ENCODE data around the gene OSBPL1A. TPM values are rescaled to one million over a fixed set of nuclear protein-coding genes. Genes with fewer than 3 reads are reported as not detected.

The OSBPL1A gene
- total and polyA plus RNA-seq, 2 experiments from 2014 or later, result 14.9 to 24.1 TPM

GRCh38 chr18:24266131-24266530, 131.5 kb downstream of the OSBPL1A start:
- Histone ChIP-seq H3K4me2 (ENCODE audit: unreplicated experiment) (no peak overlapping the region), H2AFZ (no peak overlapping the region), H3K27ac (no peak overlapping the region), H3K9ac (no peak overlapping the region), H3K27me3 (replicated peaks; ENCODE audit: insufficient read depth) (no peaks in the 10 kb centered on the region), H3K4me1 (ENCODE audit: insufficient read depth) (peaks cover 16% of the 10 kb centered on the region), H3K9me3 (ENCODE audit: low read depth) (no peaks in the 10 kb centered on the region), H4K20me1 (ENCODE audit: insufficient read depth) (no peaks in the 10 kb centered on the region), H3K4me3 (no peak overlapping the region), H3K79me2 (ENCODE audit: insufficient read depth) (0 out of 2 replicates have a peak, but pooled peaks cover 8% of the 10 kb centered on the region), H3F3A (ENCODE audit: insufficient read depth) (peaks cover 8% of the 10 kb centered on the region; the same call in 1 of the 2 replicates), H3K36me3 (ENCODE audit: low read depth) (no peaks in the 10 kb centered on the region), H3K9me2 (ENCODE audit: insufficient read depth) (no peaks in the 10 kb centered on the region)
- in situ Hi-C loops (cut with MboI), result no loop called here
- WGBS, 2 experiments (ENCODE audit: low coverage in 1 of 2, low lambda C conversion rate in 2 of 2, missing lambda C conversion rate in 2 of 2), result 43 to 73% methylated on average over 1 of the region's 1 CpG
- no peak for DNase-seq
- TF ChIP-seq EZH2 (IDR thresholded peaks at IDR 0.05; ENCODE audit: insufficient read depth, poor library complexity, severe bottlenecking), result no peak
- TF ChIP-seq EZH2phosphoT487 (IDR thresholded peaks at IDR 0.05; ENCODE audit: insufficient read depth, low read depth), result no peak

GRCh38 chr18:24265502-24266064, 132.0 kb downstream of the OSBPL1A start:
- no peak overlapping the region for H3K27ac ChIP-seq
- 60 to 66% methylated on average over 4 of the region's 4 CpGs for WGBS, 2 experiments (ENCODE audit: low coverage in 1 of 2, low lambda C conversion rate in 2 of 2, missing lambda C conversion rate in 2 of 2)
- H3K27me3 ChIP-seq (replicated peaks; ENCODE audit: insufficient read depth), result no peaks in the 10 kb centered on the region

GRCh38 chr18:24263050-24263449, 134.6 kb downstream of the OSBPL1A start:
- H3K79me2 ChIP-seq (ENCODE audit: insufficient read depth), result no peaks in the 10 kb centered on the region

More at GRCh38 chr18:24265502-24266064, 132.0 kb downstream of the OSBPL1A start:
- H3K36me3 ChIP-seq (ENCODE audit: low read depth), result no peaks in the 10 kb centered on the region
- in situ Hi-C loops (cut with MboI), result no loop called here
- H3K9me3 ChIP-seq (ENCODE audit: low read depth), result no peaks in the 10 kb centered on the region
- no peak overlapping the region for H3K9ac ChIP-seq
- H3K9me2 ChIP-seq (ENCODE audit: insufficient read depth), result no peaks in the 10 kb centered on the region
- no peak overlapping the region for H2AFZ ChIP-seq
- H3F3A ChIP-seq (ENCODE audit: insufficient read depth), result 0 out of 2 replicates have a peak, but pooled peaks cover 3% of the 10 kb centered on the region
- no peak overlapping the region for H3K4me3 ChIP-seq
- no peaks in the 10 kb centered on the region for H4K20me1 ChIP-seq (ENCODE audit: insufficient read depth)
- peaks cover 14% of the 10 kb centered on the region for H3K4me1 ChIP-seq (ENCODE audit: insufficient read depth)
- no peak for DNase-seq
- 0 out of 2 replicates have a peak, but pooled peaks cover 8% of the 10 kb centered on the region for H3K79me2 ChIP-seq (ENCODE audit: insufficient read depth)
- TF ChIP-seq EZH2 (IDR thresholded peaks at IDR 0.05; ENCODE audit: insufficient read depth, poor library complexity, severe bottlenecking), result no peak
- no peak for TF ChIP-seq EZH2phosphoT487 (IDR thresholded peaks at IDR 0.05; ENCODE audit: insufficient read depth, low read depth)
- no peak overlapping the region for H3K4me2 ChIP-seq (ENCODE audit: unreplicated experiment)

GRCh38 chr18:24262087-24262486, 135.5 kb downstream of the OSBPL1A start:
- Histone ChIP-seq H3K27me3 (replicated peaks; ENCODE audit: insufficient read depth) (no peaks in the 10 kb centered on the region), H3K79me2 (ENCODE audit: insufficient read depth) (no peaks in the 10 kb centered on the region), H3K4me2 (ENCODE audit: unreplicated experiment) (no peak overlapping the region), H3K9me3 (ENCODE audit: low read depth) (no peaks in the 10 kb centered on the region), H3K4me1 (ENCODE audit: insufficient read depth) (no peaks in the 10 kb centered on the region), H3K27ac (no peak overlapping the region), H3K36me3 (ENCODE audit: low read depth) (no peaks in the 10 kb centered on the region), H4K20me1 (ENCODE audit: insufficient read depth) (no peaks in the 10 kb centered on the region), H3F3A (ENCODE audit: insufficient read depth) (no peaks in the 10 kb centered on the region), H3K9me2 (ENCODE audit: insufficient read depth) (no peaks in the 10 kb centered on the region), H2AFZ (no peak overlapping the region), H3K4me3 (no peak overlapping the region), H3K9ac (no peak overlapping the region)
- in situ Hi-C loops (cut with MboI), result no loop called here
- no peak for TF ChIP-seq EZH2phosphoT487 (IDR thresholded peaks at IDR 0.05; ENCODE audit: insufficient read depth, low read depth)
- TF ChIP-seq EZH2 (IDR thresholded peaks at IDR 0.05; ENCODE audit: insufficient read depth, poor library complexity, severe bottlenecking), result no peak
- 94 to 98% methylated on average over 4 of the region's 4 CpGs for WGBS, 2 experiments (ENCODE audit: low coverage in 1 of 2, low lambda C conversion rate in 2 of 2, missing lambda C conversion rate in 2 of 2)
- DNase-seq, result no peak

More at GRCh38 chr18:24263050-24263449, 134.6 kb downstream of the OSBPL1A start:
- Histone ChIP-seq H3K36me3 (ENCODE audit: low read depth) (no peaks in the 10 kb centered on the region), H4K20me1 (ENCODE audit: insufficient read depth) (no peaks in the 10 kb centered on the region), H3K9me2 (ENCODE audit: insufficient read depth) (no peaks in the 10 kb centered on the region), H2AFZ (no peak overlapping the region), H3K27ac (no peak overlapping the region), H3K4me1 (ENCODE audit: insufficient read depth) (no peaks in the 10 kb centered on the region), H3K4me3 (no peak overlapping the region), H3F3A (ENCODE audit: insufficient read depth) (no peaks in the 10 kb centered on the region), H3K9ac (no peak overlapping the region), H3K27me3 (replicated peaks; ENCODE audit: insufficient read depth) (no peaks in the 10 kb centered on the region), H3K4me2 (ENCODE audit: unreplicated experiment) (no peak overlapping the region), H3K9me3 (ENCODE audit: low read depth) (no peaks in the 10 kb centered on the region)
- in situ Hi-C loops (cut with MboI), result no loop called here
- TF ChIP-seq EZH2phosphoT487 (IDR thresholded peaks at IDR 0.05; ENCODE audit: insufficient read depth, low read depth), result no peak
- TF ChIP-seq EZH2 (IDR thresholded peaks at IDR 0.05; ENCODE audit: insufficient read depth, poor library complexity, severe bottlenecking), result no peak
- no peak for DNase-seq
- WGBS, 2 experiments (ENCODE audit: low coverage in 1 of 2, low lambda C conversion rate in 2 of 2, missing lambda C conversion rate in 2 of 2), result 91 to 95% methylated on average over 2 of the region's 2 CpGs

All from GM23248 (cell line).